ENCODE data around the gene ZNF79.

The ZNF79 gene

DNA sequence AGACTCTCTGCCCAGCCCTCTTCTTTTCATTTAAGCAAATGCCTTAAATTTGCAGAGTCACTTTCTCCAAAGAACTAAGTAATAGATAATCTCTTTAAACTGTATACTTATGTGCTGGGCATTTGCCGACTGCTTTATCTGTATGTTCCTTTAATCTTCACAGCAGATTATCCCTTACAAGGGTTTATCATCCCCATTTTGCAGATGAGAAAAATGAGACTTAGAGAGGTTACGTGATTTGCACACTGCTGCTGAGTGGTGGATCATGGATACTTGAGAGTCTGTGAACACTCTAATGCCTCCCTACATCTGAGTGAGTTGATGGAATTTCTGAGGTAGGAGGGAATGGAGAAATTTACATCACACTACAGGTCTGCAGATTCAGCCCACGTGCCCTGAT lies 4.2 kb downstream of the ZNF79 start:
- no peak for DNase-seq (ENCODE audit: low read depth)

GRCh38 chr9:127430415-127430814 lies 6.2 kb downstream of the ZNF79 start:
- no peak for DNase-seq (ENCODE audit: low read depth)

DNA sequence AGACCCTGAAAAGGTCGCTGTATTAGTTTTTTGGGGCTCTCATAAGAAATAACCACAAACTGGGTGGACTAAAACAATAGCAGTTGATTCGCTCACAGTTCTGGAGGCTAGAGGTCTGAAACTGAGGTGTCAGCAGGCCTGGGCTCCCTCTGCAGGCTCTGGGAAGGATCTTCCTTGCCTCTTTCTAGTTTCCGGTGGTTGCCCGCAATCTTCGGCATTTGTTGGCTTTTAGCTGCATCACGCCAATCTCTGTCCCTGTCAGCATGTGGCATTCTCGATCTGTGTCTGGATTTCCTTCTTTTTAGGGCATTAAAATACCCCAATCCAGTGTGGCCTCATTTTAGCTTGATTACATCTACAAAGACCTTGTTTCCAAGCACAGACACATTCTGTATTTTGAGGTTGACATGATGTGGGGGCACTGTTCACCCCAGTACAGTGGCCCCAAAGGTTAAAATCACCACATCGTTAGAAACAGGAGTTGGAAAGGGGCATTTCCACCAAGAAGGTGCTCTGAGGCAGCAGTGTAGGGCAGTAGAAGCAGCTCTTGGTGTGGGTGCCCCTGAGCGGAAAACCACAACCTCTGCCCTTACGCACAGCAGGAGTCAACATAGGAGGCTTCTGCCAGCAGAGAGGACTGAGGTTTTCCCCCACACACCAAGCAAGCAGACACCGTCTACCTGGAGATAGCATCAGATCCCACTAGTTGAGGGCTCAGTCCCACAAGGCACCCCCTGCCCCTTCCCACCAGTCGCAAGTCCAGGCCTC lies 13.5 kb downstream of the ZNF79 start:
- no peak for DNase-seq (ENCODE audit: low read depth)

DNA sequence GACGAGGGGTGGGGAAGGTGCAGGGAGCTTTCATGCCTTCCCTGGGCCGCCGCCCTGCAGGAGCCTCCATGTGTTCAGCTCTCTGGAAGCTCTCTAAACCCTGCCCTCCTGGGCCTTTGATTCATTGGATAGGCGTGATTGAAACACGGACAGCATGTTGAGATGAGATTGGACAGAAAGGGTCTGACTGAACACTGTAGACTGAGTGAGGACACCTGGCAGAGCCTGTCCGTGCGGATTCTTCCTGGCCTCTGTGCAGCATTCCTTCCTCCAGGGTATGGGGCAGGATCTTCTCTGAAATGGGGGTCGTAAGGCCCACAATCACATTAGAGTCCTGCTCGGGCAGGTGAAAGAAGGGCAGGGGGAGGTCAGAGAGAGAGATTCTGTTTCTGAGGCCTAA lies 14.2 kb downstream of the ZNF79 start:
- no peak for DNase-seq (ENCODE audit: low read depth)

GRCh38 chr9:127444283-127444920 lies 20.2 kb downstream of the ZNF79 start:
- no peak for DNase-seq (ENCODE audit: low read depth)

GRCh38 chr9:127444921-127445850 lies 21.0 kb downstream of the ZNF79 start:
- peak; percentile 73 for DNase-seq (ENCODE audit: low read depth)

- DNase-seq (ENCODE audit: low read depth), result no peak
Measured at GRCh38 chr9:127445851-127446712, 21.9 kb downstream of the ZNF79 start.

GRCh38 chr9:127446713-127447415 lies 22.7 kb downstream of the ZNF79 start:
- DNase-seq (ENCODE audit: low read depth), result no peak

GRCh38 chr9:127447416-127448111 lies 23.4 kb downstream of the ZNF79 start:
- DNase-seq (ENCODE audit: low read depth), result no peak

DNA sequence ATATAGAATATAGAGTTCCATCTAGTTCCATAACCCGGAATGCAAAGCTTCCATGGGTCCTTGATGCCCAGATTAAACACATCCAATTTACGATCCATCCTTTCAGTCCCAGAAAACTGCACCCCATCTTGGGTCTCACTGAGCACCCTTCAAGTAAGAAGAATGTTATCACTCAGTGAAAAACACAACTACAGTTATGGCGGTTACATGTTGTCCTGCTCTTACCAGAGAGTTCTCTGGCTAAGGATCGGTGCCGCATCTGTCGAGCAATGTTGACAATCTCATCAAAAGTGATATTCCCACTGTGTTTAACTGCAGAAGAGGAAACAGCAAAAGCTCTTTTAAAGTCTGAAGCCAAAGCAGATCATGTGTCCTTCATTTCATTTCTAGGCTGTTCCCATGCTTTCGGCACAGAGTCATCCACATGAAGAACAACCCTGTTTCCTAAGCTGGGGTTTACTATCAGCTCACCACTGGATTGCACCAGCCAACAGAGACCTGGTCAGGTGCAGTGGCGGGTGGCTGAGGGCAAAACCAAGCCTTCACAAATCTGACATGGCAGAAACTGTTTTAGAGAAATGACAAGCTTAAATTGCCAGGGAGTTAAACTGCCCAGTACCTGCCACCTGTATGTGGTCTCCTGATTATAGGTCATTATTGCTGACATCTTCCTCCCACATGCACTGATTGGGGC lies 24.1 kb downstream of the ZNF79 start:
- no peak for DNase-seq (ENCODE audit: low read depth)

GRCh38 chr9:127449332-127449966 lies 25.3 kb downstream of the ZNF79 start:
- DNase-seq (ENCODE audit: low read depth), result no peak

- peak; percentile 44 for DNase-seq (ENCODE audit: low read depth)
Measured at GRCh38 chr9:127450243-127450760, 26.1 kb downstream of the ZNF79 start.

GRCh38 chr9:127450830-127451607 lies 26.8 kb downstream of the ZNF79 start, which contains the start of the genes LRSAM1 and RPL12:
TSS of gene LRSAM1 (plus strand) at chr9:127451510. CDS start at chr9:127454528, 3,018 bp downstream.
TSS of gene RPL12 (minus strand) at chr9:127451406. CDS start at chr9:127451317, 89 bp downstream.
- peak; percentile 94 for DNase-seq (ENCODE audit: low read depth)

- no peak for DNase-seq (ENCODE audit: low read depth)
Measured at GRCh38 chr9:127451608-127451857, 27.4 kb downstream of the ZNF79 start.

DNA sequence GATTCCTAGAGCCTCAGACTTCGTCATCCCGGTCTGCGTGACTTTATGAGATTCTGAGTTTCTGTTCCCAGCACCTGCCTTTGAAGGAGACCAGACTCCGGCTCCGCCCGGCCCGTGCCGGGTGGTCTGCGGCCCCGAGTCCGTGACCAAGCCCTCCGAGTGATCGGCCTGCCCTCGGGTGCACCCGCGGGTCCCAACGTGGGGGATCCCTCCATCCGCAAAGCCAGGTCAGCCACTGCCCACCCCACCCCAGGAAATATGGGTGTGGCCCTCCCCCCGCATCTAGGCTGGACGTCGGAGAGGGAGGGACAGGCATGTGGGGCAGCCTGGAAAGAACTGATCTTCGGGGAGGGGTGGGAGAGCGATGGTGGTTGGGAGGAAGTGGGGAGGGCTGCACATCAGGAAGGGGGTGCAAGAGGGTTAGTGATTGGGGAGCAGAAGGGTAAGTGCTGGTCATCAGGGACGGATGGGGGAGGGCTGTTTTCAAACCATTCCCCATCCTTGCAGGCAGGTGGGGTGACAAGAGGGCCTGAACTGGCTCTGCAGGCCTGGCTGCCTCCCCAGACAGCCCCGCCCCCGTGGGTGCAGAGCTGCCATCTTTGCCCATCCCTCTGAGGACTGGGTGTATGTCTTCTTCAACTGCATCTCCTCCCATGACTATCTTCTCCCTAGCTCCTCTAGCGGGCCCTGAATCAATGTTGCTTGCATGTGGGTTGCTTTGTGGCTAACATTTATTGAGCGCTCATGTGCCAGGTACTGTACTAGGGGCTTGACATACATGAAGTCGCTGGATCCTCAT lies 27.9 kb downstream of the ZNF79 start:
- no peak for DNase-seq (ENCODE audit: low read depth)

DNA sequence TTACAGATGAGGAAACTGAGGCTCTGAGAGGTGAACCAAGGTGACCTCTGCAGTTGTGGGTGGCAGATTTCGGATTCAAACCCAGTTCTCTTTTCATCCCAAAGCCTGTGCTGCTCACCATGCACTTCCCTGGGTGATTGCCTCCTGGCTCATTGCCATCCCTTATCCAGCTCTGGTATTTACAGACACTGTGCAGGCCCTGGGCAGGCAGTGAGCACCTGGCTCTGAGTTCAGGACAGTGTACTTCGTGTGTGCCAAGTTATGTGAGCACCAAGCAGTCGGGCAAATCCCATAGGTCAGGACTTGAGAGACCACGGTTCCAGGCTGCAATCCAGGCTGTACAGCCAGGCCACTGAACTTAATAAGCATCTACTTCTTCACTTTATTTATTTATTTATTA lies 28.5 kb downstream of the ZNF79 start:
- no peak for DNase-seq (ENCODE audit: low read depth)

DNA sequence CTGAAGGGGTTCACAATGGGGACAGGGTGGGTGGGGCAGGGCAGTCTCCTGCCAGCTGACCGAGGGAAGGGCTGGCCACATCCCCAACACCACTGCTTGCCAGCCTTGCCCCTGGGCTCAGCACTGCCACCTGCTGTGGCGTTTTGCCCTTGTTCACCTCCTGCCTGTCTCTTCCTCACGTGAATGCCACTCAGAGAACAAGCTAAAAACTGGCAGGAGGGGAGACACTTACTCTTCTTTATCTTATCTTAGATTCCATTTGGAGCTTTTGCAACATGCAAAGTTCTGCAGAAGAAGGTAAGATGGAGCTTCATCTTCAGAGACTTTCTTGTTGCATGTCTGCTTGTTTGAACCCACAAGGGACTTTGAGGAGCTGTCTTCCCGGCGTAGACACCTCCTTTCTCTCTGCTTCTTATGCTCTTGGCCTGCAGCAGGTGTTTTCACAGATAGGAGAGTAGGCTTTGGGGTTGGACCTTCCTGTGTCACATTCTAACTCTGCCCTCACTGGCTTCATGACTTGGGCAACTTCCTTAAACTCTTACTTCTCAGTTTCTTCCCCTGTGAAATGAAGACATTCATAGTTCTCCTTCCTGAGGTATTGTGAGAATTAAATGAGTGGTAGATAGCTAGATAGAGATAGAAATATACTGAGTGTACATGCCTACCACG lies 31.3 kb downstream of the ZNF79 start:
- no peak for DNase-seq (ENCODE audit: low read depth)
